NCI-H1694 (cell line): ENCODE results near the gene IQCN.
A peak's percentile ranks its signal among the peaks of the same experiment; 100 is the strongest.
"Not testable (repeated sequence)": the region's sequence is repeated elsewhere in the genome, so short reads cannot be mapped to it uniquely, and the experiment has no call there.

Source experiments
- DNase-seq: peaks from one replicate; lab custom pipeline; 2025; lab: John Stamatoyannopoulos, UW

The IQCN gene

DNA sequence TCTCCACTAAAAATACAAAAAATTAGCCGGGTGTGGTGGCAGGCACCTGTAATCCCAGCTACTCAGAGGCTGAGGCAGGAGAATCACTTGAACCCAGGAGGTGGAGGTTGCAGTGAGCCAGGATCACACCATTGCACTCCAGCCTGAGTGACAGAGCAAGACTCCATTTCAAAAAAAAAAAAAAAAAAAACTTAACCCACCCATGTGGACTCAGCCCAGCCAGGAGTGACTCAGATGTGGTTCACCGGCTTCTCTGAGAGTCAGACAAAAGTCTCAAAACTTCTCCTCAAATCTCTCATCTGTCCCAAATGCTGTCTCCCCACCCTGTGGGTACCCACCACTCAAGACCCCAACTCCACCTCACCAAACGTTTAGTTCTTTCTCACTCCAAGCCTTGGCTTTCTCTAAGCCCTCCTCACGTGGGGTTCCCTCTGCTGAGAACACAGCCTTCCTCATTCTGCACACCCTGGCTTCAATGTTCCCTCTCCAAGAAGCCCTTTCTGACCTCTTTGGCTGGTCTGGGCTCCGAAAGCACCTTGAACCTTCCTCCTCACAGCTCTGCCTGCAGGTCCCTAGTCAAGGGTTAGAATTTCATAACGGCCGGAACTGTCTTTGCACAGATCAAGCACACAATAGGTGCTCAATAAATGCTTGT, 59.3 kb downstream of the IQCN start:
- no peak for DNase-seq

DNA sequence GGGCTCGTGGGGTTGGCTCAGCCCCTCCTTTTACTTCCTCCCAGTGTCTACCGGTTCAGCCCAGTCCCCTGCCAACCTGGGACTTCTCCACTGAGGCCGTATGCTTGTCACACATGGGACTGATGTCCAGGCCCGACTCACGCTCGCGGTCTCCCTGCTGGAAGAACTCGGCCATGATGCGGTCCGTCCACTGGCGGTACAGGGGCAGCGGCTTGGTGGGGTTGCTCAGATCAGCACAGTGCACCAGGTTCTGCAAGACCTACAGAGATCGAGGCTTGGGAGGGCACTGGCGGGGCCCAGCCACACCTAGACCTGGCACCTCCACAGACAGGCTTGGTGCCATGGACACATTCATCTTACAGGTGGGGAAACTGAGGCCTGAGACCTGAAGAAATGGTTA, 62.6 kb downstream of the IQCN start:
- DNase-seq, result no peak

DNA sequence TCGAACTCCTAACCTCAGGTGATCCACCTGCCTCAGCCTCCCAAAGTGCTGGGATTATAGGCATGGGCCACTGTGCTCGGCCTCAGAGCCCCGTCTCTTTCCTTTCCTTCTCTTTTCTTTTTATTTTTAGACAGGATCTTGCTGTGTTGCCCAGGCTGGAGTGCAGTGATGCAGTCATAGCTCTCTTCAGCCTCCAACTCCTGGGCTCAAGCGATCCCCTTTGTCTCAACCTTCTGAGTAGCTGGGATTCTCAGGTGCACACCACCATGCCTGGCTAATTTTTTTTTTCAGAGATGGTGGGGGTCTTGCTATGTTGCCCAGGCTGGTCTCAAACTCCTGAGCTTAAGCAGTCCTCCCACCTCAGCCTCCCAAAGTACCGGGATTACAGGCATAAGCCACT, 64.3 kb downstream of the IQCN start:
- DNase-seq, result not testable (repeated sequence)

DNA sequence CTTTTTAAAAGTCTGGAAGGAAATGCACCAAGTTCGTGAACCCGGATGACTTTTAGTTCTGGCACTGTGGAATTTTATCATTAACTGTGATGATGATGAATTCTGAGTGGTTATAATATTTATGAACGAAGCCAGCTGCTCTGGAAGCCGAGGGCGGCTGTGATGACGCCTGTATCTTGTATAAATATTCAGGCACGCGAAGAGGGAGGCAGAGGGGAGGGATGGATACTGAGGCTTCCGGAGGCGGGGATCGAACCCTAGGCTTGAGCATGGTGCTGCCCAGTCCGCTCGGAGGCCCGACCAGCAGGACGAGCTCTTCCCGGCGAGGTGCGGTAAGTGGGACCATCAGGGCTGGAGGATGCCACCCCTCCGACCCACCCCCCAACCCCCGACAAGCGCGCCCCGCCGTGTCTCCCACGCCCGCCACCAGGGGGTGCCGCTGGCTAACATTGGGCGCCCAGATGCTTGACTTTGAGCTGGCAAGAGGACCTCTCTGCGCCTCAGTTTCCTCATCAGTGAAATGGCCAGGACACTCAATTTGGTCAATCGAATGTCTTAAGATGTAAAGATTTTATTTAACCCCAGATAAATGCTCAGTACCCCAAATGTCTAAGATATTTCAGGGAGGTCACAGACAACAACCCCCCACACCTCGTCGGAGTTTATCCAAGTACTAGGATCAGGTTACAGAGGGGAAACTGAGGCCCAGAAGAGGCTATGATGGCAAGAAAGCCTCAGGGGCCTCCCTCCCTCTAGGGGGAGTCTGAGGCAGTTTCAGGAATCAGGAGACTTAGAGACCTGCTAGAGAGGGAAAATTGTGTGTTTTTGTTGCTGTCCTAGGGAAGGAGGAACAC, 65.9 kb downstream of the IQCN start:
- peak; percentile 57 for DNase-seq
